Measurements from ENCODE around the gene POU2F2.

The POU2F2 gene

GRCh38 chr19:42132030-42132628 is at the start of gene POU2F2:
TSS of gene POU2F2 (minus strand) at chr19:42132446. CDS start at chr19:42132411, 35 bp downstream.
- DNase-seq (ENCODE audit: low read depth, low spot score) = no peak

GRCh38 chr19:42178791-42179674 is 46.8 kb upstream of the POU2F2 start:
- DNase-seq (ENCODE audit: low read depth, low spot score) = no peak

- DNase-seq (ENCODE audit: low read depth, low spot score) = no peak
These were observed 45.4 kb upstream of the POU2F2 start for GRCh38 chr19:42177686-42178019.

- peak; percentile 12 for DNase-seq (ENCODE audit: low read depth, low spot score)
These were observed 44.9 kb upstream of the POU2F2 start for GRCh38 chr19:42176990-42177685.

- no peak for DNase-seq (ENCODE audit: low read depth, low spot score)
These were observed 44.4 kb upstream of the POU2F2 start for GRCh38 chr19:42176649-42176989.

- DNase-seq (ENCODE audit: low read depth, low spot score) = no peak
These were observed 43.9 kb upstream of the POU2F2 start for GRCh38 chr19:42175952-42176648.

- no peak for DNase-seq (ENCODE audit: low read depth, low spot score)
These were observed 42.9 kb upstream of the POU2F2 start for GRCh38 chr19:42174958-42175734.

GRCh38 chr19:42174188-42174587 is 41.9 kb upstream of the POU2F2 start:
- no peak for DNase-seq (ENCODE audit: low read depth, low spot score)

- no peak for DNase-seq (ENCODE audit: low read depth, low spot score)
These were observed 41.4 kb upstream of the POU2F2 start for GRCh38 chr19:42173695-42174094.

- DNase-seq (ENCODE audit: low read depth, low spot score) = no peak
These were observed 40.0 kb upstream of the POU2F2 start for GRCh38 chr19:42172261-42172660.

- no peak for DNase-seq (ENCODE audit: low read depth, low spot score)
These were observed 38.5 kb upstream of the POU2F2 start for GRCh38 chr19:42170715-42171114.

GRCh38 chr19:42169486-42170413 is 37.5 kb upstream of the POU2F2 start:
- DNase-seq (ENCODE audit: low read depth, low spot score) = no peak

- DNase-seq (ENCODE audit: low read depth, low spot score) = no peak
These were observed 36.0 kb upstream of the POU2F2 start for GRCh38 chr19:42168206-42168605.

GRCh38 chr19:42166316-42166715 is 34.1 kb upstream of the POU2F2 start:
- no peak for DNase-seq (ENCODE audit: low read depth, low spot score)

- DNase-seq (ENCODE audit: low read depth, low spot score) = no peak
These were observed 32.9 kb upstream of the POU2F2 start for GRCh38 chr19:42165146-42165545.

GRCh38 chr19:42161616-42162263 is 29.5 kb upstream of the POU2F2 start:
- no peak for DNase-seq (ENCODE audit: low read depth, low spot score)

GRCh38 chr19:42159942-42160341 is 27.7 kb upstream of the POU2F2 start:
- DNase-seq (ENCODE audit: low read depth, low spot score) = no peak

GRCh38 chr19:42158926-42159325 is 26.7 kb upstream of the POU2F2 start:
- DNase-seq (ENCODE audit: low read depth, low spot score) = no peak

- no peak for DNase-seq (ENCODE audit: low read depth, low spot score)
These were observed 24.3 kb upstream of the POU2F2 start for GRCh38 chr19:42156571-42156970.

GRCh38 chr19:42155796-42156195 is 23.6 kb upstream of the POU2F2 start:
- no peak for DNase-seq (ENCODE audit: low read depth, low spot score)

Data from smooth muscle cell of the brain vasculature (primary cell).